Glutamatergic neuron (in vitro differentiated cells): ENCODE data around the gene RAB19. TPM values are rescaled to one million over a fixed set of nuclear protein-coding genes. Genes with fewer than 3 reads are reported as not detected.
"Not testable (repeated sequence)": the region's sequence is repeated elsewhere in the genome, so short reads cannot be mapped to it uniquely, and the experiment has no call there.

Experiments used
- DNase-seq: peaks from one replicate; pipeline ENCODE4 v3.0.0; 2022
- H3K27ac Mint-ChIP-seq: one replicate; pipeline ENCODE4 v1.8.0; 2020; ENCODE audit warnings: mild to moderate bottlenecking, mixed read lengths, inconsistent platforms; ENCODE audit not compliant: unreplicated experiment
- H3K27me3 Mint-ChIP-seq: one replicate; pipeline ENCODE4 v1.8.0; 2020; ENCODE audit warnings: mild to moderate bottlenecking, moderate library complexity, mixed read lengths, inconsistent platforms; ENCODE audit not compliant: unreplicated experiment
- H3K36me3 Mint-ChIP-seq: one replicate; pipeline ENCODE4 v1.8.0; 2020; ENCODE audit warnings: mild to moderate bottlenecking, mixed read lengths, inconsistent platforms; ENCODE audit not compliant: unreplicated experiment
- H3K4me1 Mint-ChIP-seq: one replicate; pipeline ENCODE4 v1.8.0; 2020; ENCODE audit warnings: mild to moderate bottlenecking, low read depth, mixed read lengths, inconsistent platforms; ENCODE audit not compliant: unreplicated experiment
- H3K4me3 Mint-ChIP-seq: one replicate; pipeline ENCODE4 v1.8.0; 2020; ENCODE audit warnings: mild to moderate bottlenecking, mixed read lengths, inconsistent platforms; ENCODE audit not compliant: unreplicated experiment
- H3K9me3 Mint-ChIP-seq: one replicate; pipeline ENCODE4 v1.8.0; 2020; ENCODE audit warnings: mild to moderate bottlenecking, moderate library complexity, mixed read lengths, inconsistent platforms; ENCODE audit not compliant: unreplicated experiment
- total RNA-seq: library from RNA; stranded (reverse); fragmentation: NEBNext Ultra II Directional; extraction: Animal tissue kit (Norgen Biotek cat#: 25700); gene quantifications from one replicate; pipeline ENCODE4 v1.2.1, GENCODE V29; 2021; ENCODE audit not compliant: unreplicated experiment
- TF ChIP-seq, protein P1 (sequence below): fragments of 200-600 bp; sonication (generic); IDR thresholded peaks from one replicate; pipeline ENCODE4 v1.5.0; 2021; ENCODE audit not compliant: partially characterized antibody, unreplicated experiment

RAB19 gene
- total RNA-seq, 1 donor from 2014 or later: not detected

DNA sequence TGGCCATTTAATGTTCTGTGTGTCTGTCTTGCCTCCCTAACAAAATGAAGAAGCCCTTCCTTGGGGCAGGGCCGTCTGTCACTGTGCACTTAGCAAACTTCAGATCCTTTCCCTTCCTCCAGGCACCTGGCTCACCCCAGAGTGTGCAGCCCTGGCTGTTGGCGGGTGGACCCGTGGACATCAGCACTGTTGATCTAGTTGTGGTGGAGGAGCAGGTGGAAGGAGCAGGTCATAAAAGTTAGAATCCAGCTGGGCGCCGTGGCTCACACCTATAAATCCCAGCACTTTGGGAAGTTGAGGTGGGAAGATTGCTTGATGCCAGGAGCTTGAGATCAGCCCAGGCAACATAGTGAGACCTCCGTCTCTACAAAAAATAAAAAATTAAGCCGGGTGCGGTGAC lies 12.7 kb downstream of the RAB19 start:
- no peak overlapping the region for H3K4me3 Mint-ChIP-seq
- no peak overlapping the region for H3K27ac Mint-ChIP-seq
- no peaks in the 10 kb centered on the region for H3K36me3 Mint-ChIP-seq

GRCh38 chr7:140417456-140418155 lies 13.7 kb downstream of the RAB19 start:
- TF ChIP-seq, protein P1, sequence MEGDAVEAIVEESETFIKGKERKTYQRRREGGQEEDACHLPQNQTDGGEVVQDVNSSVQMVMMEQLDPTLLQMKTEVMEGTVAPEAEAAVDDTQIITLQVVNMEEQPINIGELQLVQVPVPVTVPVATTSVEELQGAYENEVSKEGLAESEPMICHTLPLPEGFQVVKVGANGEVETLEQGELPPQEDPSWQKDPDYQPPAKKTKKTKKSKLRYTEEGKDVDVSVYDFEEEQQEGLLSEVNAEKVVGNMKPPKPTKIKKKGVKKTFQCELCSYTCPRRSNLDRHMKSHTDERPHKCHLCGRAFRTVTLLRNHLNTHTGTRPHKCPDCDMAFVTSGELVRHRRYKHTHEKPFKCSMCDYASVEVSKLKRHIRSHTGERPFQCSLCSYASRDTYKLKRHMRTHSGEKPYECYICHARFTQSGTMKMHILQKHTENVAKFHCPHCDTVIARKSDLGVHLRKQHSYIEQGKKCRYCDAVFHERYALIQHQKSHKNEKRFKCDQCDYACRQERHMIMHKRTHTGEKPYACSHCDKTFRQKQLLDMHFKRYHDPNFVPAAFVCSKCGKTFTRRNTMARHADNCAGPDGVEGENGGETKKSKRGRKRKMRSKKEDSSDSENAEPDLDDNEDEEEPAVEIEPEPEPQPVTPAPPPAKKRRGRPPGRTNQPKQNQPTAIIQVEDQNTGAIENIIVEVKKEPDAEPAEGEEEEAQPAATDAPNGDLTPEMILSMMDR: no peak
- peaks cover 5% of the 10 kb centered on the region for H3K9me3 Mint-ChIP-seq
- peaks cover 6% of the 10 kb centered on the region for H3K27me3 Mint-ChIP-seq
- H3K36me3 Mint-ChIP-seq: no peaks in the 10 kb centered on the region
- no peak overlapping the region for H3K27ac Mint-ChIP-seq
- no peak for DNase-seq
- no peak overlapping the region for H3K4me3 Mint-ChIP-seq
- H3K4me1 Mint-ChIP-seq: peaks cover 15% of the 10 kb centered on the region

More for the DNA sequence above, 12.7 kb downstream of the RAB19 start:
- H3K27me3 Mint-ChIP-seq: peaks cover 6% of the 10 kb centered on the region
- peaks cover 5% of the 10 kb centered on the region for H3K9me3 Mint-ChIP-seq
- TF ChIP-seq, protein P1: no peak
- peaks cover 15% of the 10 kb centered on the region for H3K4me1 Mint-ChIP-seq
- no peak for DNase-seq

- not testable (repeated sequence) for H3K4me3 Mint-ChIP-seq, H3K9me3 Mint-ChIP-seq, H3K36me3 Mint-ChIP-seq, DNase-seq, H3K27ac Mint-ChIP-seq, H3K27me3 Mint-ChIP-seq
- H3K4me1 Mint-ChIP-seq: peaks cover 15% of the 10 kb centered on the region
Observed at GRCh38 chr7:140418156-140418472, 14.3 kb downstream of the RAB19 start.

- TF ChIP-seq, protein P1: no peak
- no peak overlapping the region for H3K4me3 Mint-ChIP-seq
- H3K27ac Mint-ChIP-seq: no peak overlapping the region
- no peak for DNase-seq
- H3K36me3 Mint-ChIP-seq: no peaks in the 10 kb centered on the region
- H3K27me3 Mint-ChIP-seq: peaks cover 6% of the 10 kb centered on the region
- H3K9me3 Mint-ChIP-seq: peaks cover 5% of the 10 kb centered on the region
- peaks cover 15% of the 10 kb centered on the region for H3K4me1 Mint-ChIP-seq
Observed at GRCh38 chr7:140418653-140419052, 14.8 kb downstream of the RAB19 start.

DNA sequence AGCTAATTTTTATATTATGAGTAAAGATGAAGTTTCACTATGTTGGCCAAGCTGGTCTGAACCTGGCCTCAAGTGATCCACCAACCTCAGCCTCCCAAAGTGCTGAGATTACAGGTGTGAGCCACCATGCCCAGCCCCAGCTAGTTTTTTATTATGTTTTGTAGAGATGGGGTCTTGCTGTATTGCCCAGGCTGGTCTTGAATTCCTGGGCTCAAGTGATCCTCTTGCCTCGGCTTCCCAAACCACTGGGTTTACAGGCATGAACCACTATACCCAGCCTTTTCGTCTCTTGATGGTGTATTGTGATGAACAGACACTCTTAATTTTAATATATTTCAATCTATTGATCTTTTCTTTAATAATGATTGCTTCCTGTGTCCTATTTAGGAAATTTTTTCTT lies 17.7 kb downstream of the RAB19 start:
- DNase-seq: no peak
- Mint-ChIP-seq H3K27me3 (peaks cover 1% of the 10 kb centered on the region), H3K27ac (no peak overlapping the region), H3K9me3 (peaks cover 3% of the 10 kb centered on the region), H3K4me1 (peaks cover 4% of the 10 kb centered on the region), H3K36me3 (no peaks in the 10 kb centered on the region), H3K4me3 (no peak overlapping the region)
- TF ChIP-seq, protein P1: no peak
